HG03103 (cell line): ENCODE measurements around the gene LRR1.
"Not testable (repeated sequence)": the region's sequence is repeated elsewhere in the genome, so short reads cannot be mapped to it uniquely, and the experiment has no call there.

Experiments
- ATAC-seq: cut with Tn5 transposase; IDR thresholded peaks from one replicate; pipeline ENCODE4 v1.9.1; 2021; ENCODE audit warnings: low read depth; ENCODE audit not compliant: unreplicated experiment

The LRR1 gene

DNA sequence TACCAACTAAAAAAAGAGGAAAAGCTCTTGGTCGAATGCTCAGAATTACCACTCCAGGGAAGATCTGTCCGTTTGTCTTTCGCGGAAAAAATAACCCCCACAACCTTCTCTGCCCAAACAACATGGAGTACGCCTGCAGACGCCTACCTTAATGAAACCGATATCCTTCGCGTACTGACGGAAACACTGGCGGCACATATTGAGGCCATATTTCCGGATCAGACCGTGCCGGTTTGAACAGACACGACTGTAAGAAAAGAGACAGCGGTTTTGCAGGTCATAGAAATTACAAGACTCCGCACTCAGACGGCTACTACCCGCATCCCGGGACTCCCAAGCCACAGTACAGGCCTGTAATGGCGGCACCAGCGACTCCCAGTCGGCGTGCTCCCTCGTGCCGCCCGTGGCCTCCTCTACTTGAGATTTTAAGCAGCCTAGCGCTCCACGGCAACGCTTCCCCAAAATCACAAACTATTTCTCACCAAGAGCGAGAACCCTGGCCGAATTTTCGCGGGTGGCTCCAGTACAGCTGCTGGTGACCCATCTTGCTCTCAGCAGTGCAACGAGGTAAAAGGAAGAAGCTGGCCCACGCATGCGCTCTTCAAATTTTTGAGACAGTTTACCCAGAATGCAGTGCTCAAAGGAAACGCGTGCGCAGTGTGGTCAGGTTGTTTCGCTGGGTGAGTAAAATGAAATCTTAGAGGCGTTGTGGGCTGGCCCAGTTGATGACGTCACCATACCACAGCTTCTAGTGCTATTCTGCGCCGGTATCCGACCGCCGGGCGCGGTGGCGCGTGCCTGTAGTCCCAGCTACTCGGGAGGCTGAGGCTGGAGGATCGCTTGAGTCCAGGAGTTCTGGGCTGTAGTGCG is 12.7 kb upstream of the LRR1 start, which contains the start of gene RPS29:
TSS of gene RPS29 (minus strand) at position 578 of the 870 bp plus-strand sequence. CDS start at position 544, 34 bp downstream.
- peak; percentile 86 for ATAC-seq

DNA sequence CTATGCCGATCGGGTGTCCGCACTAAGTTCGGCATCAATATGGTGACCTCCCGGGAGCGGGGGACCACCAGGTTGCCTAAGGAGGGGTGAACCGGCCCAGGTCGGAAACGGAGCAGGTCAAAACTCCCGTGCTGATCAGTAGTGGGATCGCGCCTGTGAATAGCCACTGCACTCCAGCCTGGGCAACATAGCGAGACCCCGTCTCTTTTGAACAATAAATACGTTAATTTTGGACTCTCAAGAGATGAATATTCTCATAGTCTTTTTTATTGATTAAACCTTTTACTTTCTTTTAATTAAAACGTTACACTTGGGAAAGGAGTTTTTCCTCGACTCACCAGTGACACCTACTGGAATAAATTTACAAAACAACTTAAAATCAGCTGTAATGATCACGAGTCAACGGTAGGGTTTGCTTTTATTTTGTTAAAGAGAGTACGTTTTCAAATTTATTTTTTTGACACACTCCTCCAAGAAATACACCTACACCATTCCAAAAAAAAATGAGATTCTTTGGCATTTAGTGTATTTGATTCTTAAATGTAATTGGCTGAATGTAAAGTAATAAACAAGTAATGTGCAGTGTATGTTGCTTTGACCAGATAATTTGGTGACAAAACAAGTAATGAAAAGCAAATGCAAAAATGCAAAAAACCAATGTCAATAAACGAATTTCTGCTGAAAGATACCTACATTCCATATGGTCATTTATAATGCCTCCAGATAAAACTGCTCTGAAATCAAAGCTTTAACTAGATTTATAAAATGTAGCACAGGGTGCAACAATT is 11.9 kb upstream of the LRR1 start:
- ATAC-seq = peak; percentile 29

DNA sequence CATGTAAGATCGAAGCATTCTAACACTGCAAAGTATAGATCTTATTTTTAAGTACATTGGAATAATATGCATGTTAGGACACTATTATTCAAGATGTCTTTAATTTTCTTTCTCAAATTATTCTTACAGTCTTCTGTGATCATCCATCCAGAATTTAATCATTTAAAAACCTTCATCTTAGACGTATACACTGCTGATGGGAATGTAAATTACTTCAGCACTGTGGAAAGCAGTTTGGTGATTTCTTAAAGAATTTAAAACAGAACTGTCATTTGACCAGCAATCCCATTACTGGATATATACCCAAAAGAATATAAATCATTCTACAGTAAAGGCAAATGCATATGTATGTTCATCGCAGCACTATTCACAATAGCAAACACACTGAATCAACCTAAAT is 9.4 kb upstream of the LRR1 start:
- no peak for ATAC-seq

- ATAC-seq = no peak
Observed at GRCh38 chr14:49593016-49593415, 5.7 kb upstream of the LRR1 start.

GRCh38 chr14:49594347-49595091 is 4.2 kb upstream of the LRR1 start:
- ATAC-seq = no peak

GRCh38 chr14:49598189-49598484 is 603 bp upstream of the LRR1 start:
- ATAC-seq = no peak

DNA sequence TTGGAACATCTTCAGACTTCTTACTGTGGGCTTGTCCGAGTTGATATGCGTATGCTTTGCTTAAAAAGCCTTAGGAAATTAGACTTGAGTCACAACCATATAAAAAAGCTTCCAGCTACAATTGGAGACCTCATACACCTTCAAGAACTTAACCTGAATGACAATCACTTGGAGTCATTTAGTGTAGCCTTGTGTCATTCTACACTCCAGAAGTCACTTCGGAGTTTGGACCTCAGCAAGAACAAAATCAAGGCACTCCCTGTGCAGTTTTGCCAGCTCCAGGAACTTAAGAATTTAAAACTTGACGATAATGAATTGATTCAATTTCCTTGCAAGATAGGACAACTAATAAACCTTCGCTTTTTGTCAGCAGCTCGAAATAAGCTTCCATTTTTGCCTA is 8.8 kb downstream of the LRR1 start:
- ATAC-seq = no peak

- ATAC-seq = no peak
Observed at GRCh38 chr14:49612251-49612650, 13.5 kb downstream of the LRR1 start.

DNA sequence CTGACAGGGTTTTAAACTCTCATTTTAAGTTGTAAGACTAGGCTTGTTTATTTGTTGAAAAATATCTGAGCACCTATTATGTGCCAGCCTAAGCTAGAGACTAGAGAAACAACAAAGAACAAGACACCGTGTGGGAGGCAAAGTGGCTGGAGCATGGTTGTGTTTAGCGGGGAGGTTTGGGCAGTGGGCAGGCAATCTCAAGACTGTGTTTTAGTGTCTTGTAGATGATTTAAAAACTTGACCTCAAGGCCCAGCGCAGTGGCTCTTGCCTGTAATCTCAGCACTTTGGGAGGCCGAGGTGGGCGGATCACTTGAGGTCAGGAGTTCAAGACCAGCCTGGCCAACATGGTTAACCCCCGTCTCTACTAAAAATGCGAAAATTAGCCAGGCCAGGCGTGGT is 13.9 kb downstream of the LRR1 start:
- no peak for ATAC-seq

DNA sequence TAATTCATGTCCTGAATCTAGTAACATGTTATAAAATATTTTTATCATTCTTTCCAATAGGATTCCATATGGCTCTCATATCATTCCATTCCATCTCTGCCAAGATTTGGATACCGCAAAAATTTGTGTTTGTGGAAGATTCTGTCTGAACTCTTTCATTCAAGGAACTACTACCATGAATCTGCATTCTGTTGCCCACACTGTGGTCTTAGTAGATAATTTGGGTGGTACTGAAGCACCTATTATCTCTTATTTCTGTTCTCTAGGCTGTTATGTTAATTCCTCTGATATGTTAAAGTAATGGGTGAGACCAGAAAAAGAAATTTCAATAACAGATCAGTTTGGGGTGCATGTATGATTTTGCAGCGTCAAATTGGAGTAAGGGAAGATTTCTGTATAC is 15.5 kb downstream of the LRR1 start:
- ATAC-seq = no peak

- no peak for ATAC-seq
Observed at GRCh38 chr14:49615776-49616175, 17.0 kb downstream of the LRR1 start.

DNA sequence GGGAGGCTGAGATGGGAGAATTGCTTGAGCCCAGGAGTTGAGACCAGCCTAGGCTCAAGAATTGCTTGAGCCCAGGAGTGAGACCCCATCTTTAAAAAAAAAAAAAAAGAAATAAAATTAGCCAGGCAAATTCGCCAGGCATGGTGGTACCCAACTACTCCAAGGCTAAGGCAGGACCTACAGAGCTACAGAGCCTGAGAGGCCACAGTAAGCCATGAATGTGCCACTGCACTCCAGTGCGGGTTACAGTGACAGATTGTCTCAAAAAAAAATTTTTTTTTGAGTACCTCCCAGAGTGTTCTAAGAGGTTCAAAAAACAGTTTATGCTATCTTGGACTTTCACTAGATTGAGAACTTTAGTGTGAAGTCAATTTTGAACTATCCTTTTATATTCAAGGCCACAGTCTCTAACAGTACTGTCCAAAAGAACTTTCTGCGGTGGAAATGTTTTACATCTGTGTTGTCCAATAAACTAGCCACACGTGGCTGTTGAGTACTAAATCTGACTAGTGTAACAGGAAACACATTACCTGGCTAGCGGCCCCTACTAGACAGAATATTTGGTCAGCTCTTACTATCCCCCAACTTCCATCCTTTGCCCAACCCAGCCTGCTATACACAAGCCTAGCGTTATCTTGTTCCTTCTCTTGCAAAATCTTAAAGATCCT is 19.2 kb downstream of the LRR1 start:
- ATAC-seq = no peak

DNA sequence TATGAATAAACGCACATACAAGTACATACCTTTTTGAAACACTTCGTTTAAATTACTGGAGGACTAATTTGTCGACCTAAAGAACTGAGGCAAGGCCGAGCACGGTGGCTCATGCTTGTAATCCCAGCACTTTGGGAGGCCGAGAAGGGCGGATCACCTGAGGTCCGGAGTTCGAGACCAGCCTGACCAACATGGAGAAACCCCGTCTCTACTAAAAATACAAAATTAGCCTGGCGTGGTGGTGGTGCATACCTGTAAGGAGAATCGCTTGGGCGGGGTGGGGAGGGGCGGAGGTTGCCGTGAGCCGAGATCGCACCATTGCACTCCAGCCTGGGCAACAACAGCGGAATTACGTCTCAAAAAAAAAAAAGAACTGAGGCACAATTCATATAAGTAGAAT is 20.5 kb downstream of the LRR1 start:
- ATAC-seq = not testable (repeated sequence)

GRCh38 chr14:49619730-49620129 is 21.0 kb downstream of the LRR1 start:
- no peak for ATAC-seq

GRCh38 chr14:49620182-49621113 is 21.7 kb downstream of the LRR1 start, which contains the start of the genes MGAT2 and RPL36AL:
Gene MGAT2 (plus strand): TSS chr14:49620799. CDS start chr14:49621269, 470 bp downstream.
Gene RPL36AL (minus strand): TSS chr14:49620626. CDS start chr14:49619104, 1,522 bp downstream.
- ATAC-seq = peak; percentile 93

DNA sequence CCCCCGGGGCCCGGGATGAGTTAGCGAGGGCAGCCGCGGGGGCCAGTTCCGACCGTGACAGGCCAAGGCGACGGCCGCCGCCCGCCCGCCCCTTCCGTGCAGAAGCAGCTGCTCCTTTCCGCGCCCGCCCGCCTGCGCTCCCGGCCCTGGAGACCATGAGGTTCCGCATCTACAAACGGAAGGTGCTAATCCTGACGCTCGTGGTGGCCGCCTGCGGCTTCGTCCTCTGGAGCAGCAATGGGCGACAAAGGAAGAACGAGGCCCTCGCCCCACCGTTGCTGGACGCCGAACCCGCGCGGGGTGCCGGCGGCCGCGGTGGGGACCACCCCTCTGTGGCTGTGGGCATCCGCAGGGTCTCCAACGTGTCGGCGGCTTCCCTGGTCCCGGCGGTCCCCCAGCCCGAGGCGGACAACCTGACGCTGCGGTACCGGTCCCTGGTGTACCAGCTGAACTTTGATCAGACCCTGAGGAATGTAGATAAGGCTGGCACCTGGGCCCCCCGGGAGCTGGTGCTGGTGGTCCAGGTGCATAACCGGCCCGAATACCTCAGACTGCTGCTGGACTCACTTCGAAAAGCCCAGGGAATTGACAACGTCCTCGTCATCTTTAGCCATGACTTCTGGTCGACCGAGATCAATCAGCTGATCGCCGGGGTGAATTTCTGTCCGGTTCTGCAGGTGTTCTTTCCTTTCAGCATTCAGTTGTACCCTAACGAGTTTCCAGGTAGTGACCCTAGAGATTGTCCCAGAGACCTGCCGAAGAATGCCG is 22.6 kb downstream of the LRR1 start:
- ATAC-seq = peak; percentile 20

DNA sequence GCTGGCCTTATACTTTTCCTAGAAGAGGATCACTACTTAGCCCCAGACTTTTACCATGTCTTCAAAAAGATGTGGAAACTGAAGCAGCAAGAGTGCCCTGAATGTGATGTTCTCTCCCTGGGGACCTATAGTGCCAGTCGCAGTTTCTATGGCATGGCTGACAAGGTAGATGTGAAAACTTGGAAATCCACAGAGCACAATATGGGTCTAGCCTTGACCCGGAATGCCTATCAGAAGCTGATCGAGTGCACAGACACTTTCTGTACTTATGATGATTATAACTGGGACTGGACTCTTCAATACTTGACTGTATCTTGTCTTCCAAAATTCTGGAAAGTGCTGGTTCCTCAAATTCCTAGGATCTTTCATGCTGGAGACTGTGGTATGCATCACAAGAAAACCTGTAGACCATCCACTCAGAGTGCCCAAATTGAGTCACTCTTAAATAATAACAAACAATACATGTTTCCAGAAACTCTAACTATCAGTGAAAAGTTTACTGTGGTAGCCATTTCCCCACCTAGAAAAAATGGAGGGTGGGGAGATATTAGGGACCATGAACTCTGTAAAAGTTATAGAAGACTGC is 23.4 kb downstream of the LRR1 start:
- no peak for ATAC-seq

DNA sequence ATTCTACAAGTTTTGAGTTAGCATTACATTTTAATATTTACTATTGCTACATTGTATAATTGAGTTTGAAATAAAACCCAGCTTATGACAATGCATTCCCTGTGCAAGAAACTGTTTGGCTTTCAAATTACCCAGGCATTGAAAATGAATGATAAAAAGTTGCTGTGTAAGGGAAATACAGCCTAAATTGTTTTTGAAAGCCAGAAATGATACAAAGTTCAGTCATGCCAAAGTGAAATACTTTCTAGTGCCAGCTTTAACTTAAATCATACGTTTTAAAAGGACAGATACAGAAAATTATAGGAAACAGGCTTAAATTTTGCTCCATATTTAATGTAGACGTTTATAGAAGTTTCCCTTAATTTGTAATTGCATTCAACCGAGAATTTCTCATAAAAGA is 24.6 kb downstream of the LRR1 start:
- no peak for ATAC-seq
